Panc1 (cell line): Measurements from ENCODE around the gene HLTF. TPM values are rescaled to one million over a fixed set of nuclear protein-coding genes. Genes with fewer than 3 reads are reported as not detected.

Experiments used
- ATAC-seq: fragments of 200-7000 bp; cut with Tn5 transposase; 2 replicates; pipeline ENCODE4 v1.9.1; 2020; ENCODE audit warnings: mild to moderate bottlenecking, moderate library complexity
- BruUV-seq: library from RNA; stranded (reverse); fragments of 400-500 nt; replicated peaks from 2 replicates; lab custom pipeline; 2021; lab: Mats Ljungman, UMichigan
- CTCF ChIA-PET: fragments of 300-600 bp; sonication (Branson Sonifier 250); formaldehyde crosslinking; loops from one replicate; lab custom pipeline; 2022; ENCODE audit warnings: antibody characterized with exemption; lab: Charles Lee
- POLR2A ChIA-PET: fragments of 300-600 bp; sonication (Branson Sonifier 250); formaldehyde crosslinking; loops from one replicate; lab custom pipeline; 2022; ENCODE audit warnings: antibody characterized with exemption; lab: Charles Lee
- DNase-seq: peaks from one replicate; pipeline ENCODE4 v3.0.0-alpha.2; 2010; ENCODE audit warnings: low read depth, low spot score
- H3K27ac ChIP-seq: 2 replicates; pipeline ENCODE4 v1.5.1; 2011; ENCODE audit warnings: mild to moderate bottlenecking, low read length, inconsistent platforms
- H3K27me3 ChIP-seq: fragments of 200-500 bp; sonication (Bioruptor generic); 2 replicates; pipeline ENCODE4 v1.6.0; 2014; ENCODE audit warnings: low read length, inconsistent platforms; ENCODE audit not compliant: control insufficient read depth, insufficient read depth
- H3K36me3 ChIP-seq: fragments of 200-500 bp; sonication (Bioruptor generic); 2 replicates; pipeline ENCODE4 v1.5.1; 2014; ENCODE audit warnings: inconsistent platforms, mild to moderate bottlenecking, low read length, moderate library complexity; ENCODE audit not compliant: control insufficient read depth, insufficient read depth
- H3K4me1 ChIP-seq: 2 replicates; pipeline ENCODE4 v1.5.1; 2011; ENCODE audit warnings: inconsistent platforms, mild to moderate bottlenecking, low read length, moderate library complexity; ENCODE audit not compliant: control insufficient read depth, insufficient read depth
- H3K4me3 ChIP-seq, 2 experiments: 2 replicates each; pipeline ENCODE4 v1.5.1; 2011 to 2012; ENCODE audit warnings: low read depth in 2 of 2, low read length in 2 of 2, mild to moderate bottlenecking in 2 of 2, inconsistent platforms in 1 of 2, moderate library complexity in 1 of 2
- H3K9me3 ChIP-seq: fragments of 200-500 bp; sonication (Bioruptor generic); 2 replicates; pipeline ENCODE4 v1.5.1; 2014; ENCODE audit warnings: low read depth, mild to moderate bottlenecking, inconsistent platforms, low read length, moderate library complexity; ENCODE audit not compliant: control insufficient read depth, insufficient read depth
- POLR2AphosphoS5 ChIP-seq: IDR thresholded peaks from 2 replicates; pipeline ENCODE4 v1.6.1; 2012; ENCODE audit warnings: mild to moderate bottlenecking, low read depth, low read length, moderate library complexity
- SIN3A ChIP-seq: IDR thresholded peaks from 2 replicates; pipeline ENCODE4 v1.6.1; 2012; ENCODE audit warnings: low read depth, mild to moderate bottlenecking, low read length, moderate library complexity, borderline replicate concordance; ENCODE audit not compliant: insufficient read depth
- TCF7L2 ChIP-seq: IDR thresholded peaks from 2 replicates; pipeline ENCODE4 v1.6.1; 2011; ENCODE audit warnings: mild to moderate bottlenecking, low read depth, low read length, inconsistent platforms
- in situ Hi-C: cut with HindIII; loops from 2 replicates; pipeline ENCODE4 v1.10.0; 2016; ENCODE audit warnings: low sequenced_read_pairs, low pct_unique_long_range_greater_than_20kb
- intact Hi-C: fragments of 100-400 bp; cut with micrococcal nuclease; formaldehyde crosslinking; loops from one replicate; pipeline ENCODE4 v1.10.0; 2022; ENCODE audit not compliant: unreplicated experiment
- total RNA-seq: library from RNA; stranded (reverse); gene quantifications from one replicate; pipeline ENCODE4 v1.2.1, GENCODE V29; 2021; ENCODE audit not compliant: unreplicated experiment
- TF ChIP-seq, protein P1 (sequence below), 2 experiments: IDR thresholded peaks; 2 replicates each; pipeline ENCODE4 v1.6.1; 2011 to 2012; ENCODE audit warnings: low read depth in 2 of 2, control low read depth in 1 of 2, low read length in 1 of 2, mild to moderate bottlenecking in 1 of 2, moderate library complexity in 1 of 2; ENCODE audit not compliant: insufficient read depth in 1 of 2
- TF ChIP-seq, protein P2 (sequence below): fragments of 450-650 bp; IDR thresholded peaks from 2 replicates; pipeline ENCODE4 v1.5.1; 2017; ENCODE audit warnings: mild to moderate bottlenecking

HLTF gene
- total RNA-seq, 1 experiment from 2014 or later, result 106 TPM

DNA sequence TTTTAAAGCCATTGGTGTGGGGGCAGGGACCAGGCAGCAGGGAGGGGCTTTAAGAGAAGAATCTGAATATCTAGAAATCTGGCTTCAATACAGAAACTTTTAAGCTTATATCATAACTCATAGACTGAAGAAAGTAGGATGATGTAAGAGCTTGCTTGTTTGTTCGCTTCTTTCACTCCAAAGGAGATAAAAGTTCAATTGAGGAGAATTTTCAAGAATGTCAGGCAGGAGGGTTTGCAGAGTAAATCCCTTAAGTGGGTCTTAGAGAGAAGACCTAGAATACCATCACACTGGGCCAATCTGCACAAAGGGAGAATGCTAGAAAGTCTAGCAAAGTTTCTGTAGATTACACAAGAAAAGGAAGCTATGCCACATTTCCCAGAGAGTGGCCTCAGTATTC, 4.1 kb upstream of the HLTF start:
- ChIA-PET CTCF (interaction anchor here (0.7 kb wide), 1 partner anchor 165 kb away, joined by 3 read pairs; no protein-coding TSS in a partner anchor), POLR2A (no interaction called here)
- BruUV-seq, result no TSS peak

DNA sequence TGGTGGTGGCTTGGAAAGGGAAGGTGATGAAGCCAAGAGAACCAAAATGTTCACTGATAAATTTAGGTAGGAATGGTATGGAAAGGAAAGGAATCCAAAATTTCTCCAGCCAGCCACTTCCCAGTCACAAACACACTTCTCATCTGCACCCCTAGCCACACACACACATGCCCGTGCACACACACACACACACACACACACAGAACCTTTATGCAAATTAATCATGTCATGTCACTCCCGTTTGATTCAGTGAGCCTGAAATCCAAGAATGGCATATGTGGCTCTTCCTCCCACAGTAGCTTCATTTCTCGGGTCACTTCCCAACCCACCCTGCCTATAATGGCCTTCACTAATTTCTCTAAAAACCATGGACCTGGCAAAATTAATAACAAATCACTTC, 3.1 kb upstream of the HLTF start:
- ChIA-PET POLR2A (no interaction called here), CTCF (no interaction called here)
- in situ Hi-C loops (no loop called here), intact Hi-C loops (no loop called here)
- Histone ChIP-seq H3K9me3 (no peaks in the 10 kb centered on the region), H3K4me1 (0 out of 2 replicates have a peak, but pooled peaks cover 4% of the 10 kb centered on the region), H3K36me3 (no peaks in the 10 kb centered on the region; the same call in 1 of the 2 replicates), H3K4me3 (no peak overlapping the region), H3K27me3 (no peaks in the 10 kb centered on the region), H3K27ac (no peak overlapping the region)
- DNase-seq (no peak), ATAC-seq (no peak)
- no peak for TF ChIP-seq SIN3A
- BruUV-seq, result no TSS peak

More for the DNA sequence above, 4.1 kb upstream of the HLTF start:
- intact Hi-C loops (no loop called here), in situ Hi-C loops (no loop called here)
- no peaks in the 10 kb centered on the region for H3K27me3 ChIP-seq
- H3K4me1 ChIP-seq, result 0 out of 2 replicates have a peak, but pooled peaks cover 4% of the 10 kb centered on the region
- no peak for DNase-seq
- H3K4me3 ChIP-seq, result no peak overlapping the region
- no peaks in the 10 kb centered on the region for H3K9me3 ChIP-seq
- H3K36me3 ChIP-seq, result no peaks in the 10 kb centered on the region; the same call in 1 of the 2 replicates
- ATAC-seq, result no peak
- no peak overlapping the region for H3K27ac ChIP-seq
- TF ChIP-seq, protein P1, sequence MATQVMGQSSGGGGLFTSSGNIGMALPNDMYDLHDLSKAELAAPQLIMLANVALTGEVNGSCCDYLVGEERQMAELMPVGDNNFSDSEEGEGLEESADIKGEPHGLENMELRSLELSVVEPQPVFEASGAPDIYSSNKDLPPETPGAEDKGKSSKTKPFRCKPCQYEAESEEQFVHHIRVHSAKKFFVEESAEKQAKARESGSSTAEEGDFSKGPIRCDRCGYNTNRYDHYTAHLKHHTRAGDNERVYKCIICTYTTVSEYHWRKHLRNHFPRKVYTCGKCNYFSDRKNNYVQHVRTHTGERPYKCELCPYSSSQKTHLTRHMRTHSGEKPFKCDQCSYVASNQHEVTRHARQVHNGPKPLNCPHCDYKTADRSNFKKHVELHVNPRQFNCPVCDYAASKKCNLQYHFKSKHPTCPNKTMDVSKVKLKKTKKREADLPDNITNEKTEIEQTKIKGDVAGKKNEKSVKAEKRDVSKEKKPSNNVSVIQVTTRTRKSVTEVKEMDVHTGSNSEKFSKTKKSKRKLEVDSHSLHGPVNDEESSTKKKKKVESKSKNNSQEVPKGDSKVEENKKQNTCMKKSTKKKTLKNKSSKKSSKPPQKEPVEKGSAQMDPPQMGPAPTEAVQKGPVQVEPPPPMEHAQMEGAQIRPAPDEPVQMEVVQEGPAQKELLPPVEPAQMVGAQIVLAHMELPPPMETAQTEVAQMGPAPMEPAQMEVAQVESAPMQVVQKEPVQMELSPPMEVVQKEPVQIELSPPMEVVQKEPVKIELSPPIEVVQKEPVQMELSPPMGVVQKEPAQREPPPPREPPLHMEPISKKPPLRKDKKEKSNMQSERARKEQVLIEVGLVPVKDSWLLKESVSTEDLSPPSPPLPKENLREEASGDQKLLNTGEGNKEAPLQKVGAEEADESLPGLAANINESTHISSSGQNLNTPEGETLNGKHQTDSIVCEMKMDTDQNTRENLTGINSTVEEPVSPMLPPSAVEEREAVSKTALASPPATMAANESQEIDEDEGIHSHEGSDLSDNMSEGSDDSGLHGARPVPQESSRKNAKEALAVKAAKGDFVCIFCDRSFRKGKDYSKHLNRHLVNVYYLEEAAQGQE (IDR thresholded peaks at IDR 0.05; ENCODE audit: insufficient read depth in 1 of 2, low read depth in 2 of 2, low read length in 1 of 2), result no peak
- TF ChIP-seq POLR2AphosphoS5 (no peak), TCF7L2 (no peak), SIN3A (no peak)
- TF ChIP-seq, protein P2, sequence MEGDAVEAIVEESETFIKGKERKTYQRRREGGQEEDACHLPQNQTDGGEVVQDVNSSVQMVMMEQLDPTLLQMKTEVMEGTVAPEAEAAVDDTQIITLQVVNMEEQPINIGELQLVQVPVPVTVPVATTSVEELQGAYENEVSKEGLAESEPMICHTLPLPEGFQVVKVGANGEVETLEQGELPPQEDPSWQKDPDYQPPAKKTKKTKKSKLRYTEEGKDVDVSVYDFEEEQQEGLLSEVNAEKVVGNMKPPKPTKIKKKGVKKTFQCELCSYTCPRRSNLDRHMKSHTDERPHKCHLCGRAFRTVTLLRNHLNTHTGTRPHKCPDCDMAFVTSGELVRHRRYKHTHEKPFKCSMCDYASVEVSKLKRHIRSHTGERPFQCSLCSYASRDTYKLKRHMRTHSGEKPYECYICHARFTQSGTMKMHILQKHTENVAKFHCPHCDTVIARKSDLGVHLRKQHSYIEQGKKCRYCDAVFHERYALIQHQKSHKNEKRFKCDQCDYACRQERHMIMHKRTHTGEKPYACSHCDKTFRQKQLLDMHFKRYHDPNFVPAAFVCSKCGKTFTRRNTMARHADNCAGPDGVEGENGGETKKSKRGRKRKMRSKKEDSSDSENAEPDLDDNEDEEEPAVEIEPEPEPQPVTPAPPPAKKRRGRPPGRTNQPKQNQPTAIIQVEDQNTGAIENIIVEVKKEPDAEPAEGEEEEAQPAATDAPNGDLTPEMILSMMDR, result no peak

DNA sequence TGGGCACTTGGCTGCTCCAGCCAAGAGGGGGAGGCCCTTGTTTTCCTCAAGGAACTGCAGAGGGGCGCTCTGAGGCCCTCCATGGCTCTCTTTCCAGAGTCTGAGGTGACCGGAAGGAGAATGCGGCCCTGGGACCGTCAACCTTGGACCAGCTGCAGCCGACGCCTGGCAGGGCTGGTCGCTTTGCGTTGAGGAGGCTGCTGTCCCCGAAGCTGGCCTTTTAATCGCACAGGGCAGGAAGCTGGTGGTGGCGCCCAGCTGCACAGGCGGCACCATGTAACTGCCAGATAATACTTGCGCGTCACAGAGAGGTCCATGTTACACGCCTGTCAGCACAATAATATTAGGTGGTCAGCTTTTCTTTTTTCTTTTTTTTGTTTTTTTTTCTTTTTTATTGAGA, 875 bp upstream of the HLTF start:
- Histone ChIP-seq H3K27me3 (no peaks in the 10 kb centered on the region), H3K9me3 (no peaks in the 10 kb centered on the region), H3K4me1 (0 out of 2 replicates have a peak, but pooled peaks cover 4% of the 10 kb centered on the region), H3K4me3 (no peak overlapping the region), H3K27ac (peak overlapping the region; percentile 93), H3K36me3 (no peaks in the 10 kb centered on the region; the same call in none of the 2 replicates)
- ChIA-PET POLR2A (interaction anchor here (0.6 to 0.9 kb wide), 3 partner anchors 9 to 1472 kb away, joined by 3 to 11 read pairs (median 4); no protein-coding TSS in a partner anchor), CTCF (interaction anchor here (0.6 kb wide), 1 partner anchor 245 kb away, joined by 3 read pairs; no protein-coding TSS in a partner anchor)
- intact Hi-C loops (no loop called here), in situ Hi-C loops (no loop called here)
- BruUV-seq, result no TSS peak
- no peak for TF ChIP-seq POLR2AphosphoS5
- TF ChIP-seq, protein P1 (IDR thresholded peaks at IDR 0.05; ENCODE audit: insufficient read depth in 1 of 2, low read depth in 2 of 2, low read length in 1 of 2), result no peak
- no peak for TF ChIP-seq TCF7L2
- TF ChIP-seq SIN3A, result no peak
- TF ChIP-seq, protein P2, result no peak
- no peak for DNase-seq
- no peak for ATAC-seq
